GM19324 (cell line): Measurements from ENCODE around the gene DENND4C.
A peak's percentile ranks its signal among the peaks of the same experiment; 100 is the strongest.
"Not testable (repeated sequence)": the region's sequence is repeated elsewhere in the genome, so short reads cannot be mapped to it uniquely, and the experiment has no call there.

Source experiments
- ATAC-seq: cut with Tn5 transposase; IDR thresholded peaks from one replicate; pipeline ENCODE4 v1.9.1; 2021; ENCODE audit warnings: mild to moderate bottlenecking, moderate library complexity; ENCODE audit not compliant: unreplicated experiment, low FRiP score

The DENND4C gene

DNA sequence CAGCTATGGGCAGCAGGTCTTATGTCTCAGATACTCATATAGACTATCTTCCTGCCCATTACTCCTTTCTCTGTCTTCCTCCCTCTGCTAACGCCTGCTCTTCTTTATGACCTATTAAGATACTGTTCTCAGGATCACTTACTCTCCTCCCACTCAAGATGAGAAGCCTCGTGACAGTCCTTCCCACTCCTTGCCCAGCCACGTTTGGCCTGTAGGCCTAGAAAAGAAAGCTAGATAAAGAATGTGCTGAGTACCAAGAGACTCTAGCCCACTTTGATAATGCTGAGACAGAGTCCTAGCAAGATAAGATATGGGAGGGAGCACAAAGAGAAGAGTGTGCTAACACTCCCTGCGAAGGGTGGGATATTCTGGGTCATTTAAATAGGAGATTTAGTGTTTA lies 6.8 kb upstream of the DENND4C start:
- ATAC-seq = no peak

DNA sequence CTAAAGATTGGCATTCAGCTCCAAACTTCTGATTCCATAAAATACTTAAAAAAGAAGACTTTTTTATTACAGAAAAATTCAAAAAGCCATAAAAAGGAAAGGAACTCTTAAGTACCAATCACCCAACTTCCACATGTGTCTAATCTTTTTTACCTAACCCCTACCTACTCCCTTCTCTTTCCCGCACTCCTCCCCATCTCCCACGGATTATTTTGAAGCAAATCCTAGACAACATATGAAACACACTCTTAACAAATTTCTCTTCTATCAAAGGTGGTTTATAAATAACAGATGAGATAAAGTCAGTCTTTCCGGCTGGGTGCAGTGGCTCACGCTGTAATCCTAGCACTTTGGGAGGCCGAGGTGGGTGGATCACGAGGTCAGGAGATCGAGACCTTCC lies 5.9 kb upstream of the DENND4C start:
- no peak for ATAC-seq

- peak; percentile 63 for ATAC-seq
Observed at GRCh38 chr9:19229595-19230354, 718 bp upstream of the DENND4C start.

DNA sequence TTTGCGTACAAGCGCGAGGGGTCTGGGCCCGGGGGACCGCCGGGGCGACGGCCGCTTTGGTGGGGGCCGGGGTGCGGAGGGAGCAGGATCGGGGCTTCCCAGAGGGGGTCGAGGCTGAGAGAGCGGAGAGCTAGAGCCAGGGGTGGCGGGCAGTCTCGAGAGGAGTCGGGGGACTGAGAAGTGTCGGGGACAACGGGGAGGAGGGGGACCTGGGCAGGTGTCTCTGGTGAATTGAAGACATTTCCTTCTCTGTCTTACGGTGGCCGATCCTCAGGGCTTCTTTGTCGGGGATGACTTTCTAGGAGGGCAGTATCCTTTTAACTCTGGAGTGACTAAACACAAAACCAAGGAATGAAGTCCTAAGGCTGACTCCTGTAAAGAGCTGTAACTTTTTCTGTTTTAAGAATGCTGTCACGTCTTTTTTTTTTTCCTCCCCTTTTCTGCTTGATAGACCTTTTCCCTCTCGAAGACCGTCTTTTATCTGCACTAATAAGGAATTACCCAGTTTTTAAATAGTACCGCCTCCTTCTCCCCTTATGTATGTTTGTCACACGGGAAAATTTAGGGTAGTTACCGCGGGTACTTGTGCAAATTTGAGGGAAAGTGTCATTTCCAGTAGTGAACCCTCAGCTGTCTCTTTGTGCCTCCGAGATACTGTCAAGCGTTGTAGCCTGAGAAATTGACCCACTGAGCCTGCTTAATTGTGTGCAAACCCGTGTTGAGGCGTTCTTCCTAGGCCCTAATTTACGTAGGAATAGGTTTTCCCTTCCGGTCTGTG lies 822 bp downstream of the DENND4C start:
- peak; percentile 9 for ATAC-seq

DNA sequence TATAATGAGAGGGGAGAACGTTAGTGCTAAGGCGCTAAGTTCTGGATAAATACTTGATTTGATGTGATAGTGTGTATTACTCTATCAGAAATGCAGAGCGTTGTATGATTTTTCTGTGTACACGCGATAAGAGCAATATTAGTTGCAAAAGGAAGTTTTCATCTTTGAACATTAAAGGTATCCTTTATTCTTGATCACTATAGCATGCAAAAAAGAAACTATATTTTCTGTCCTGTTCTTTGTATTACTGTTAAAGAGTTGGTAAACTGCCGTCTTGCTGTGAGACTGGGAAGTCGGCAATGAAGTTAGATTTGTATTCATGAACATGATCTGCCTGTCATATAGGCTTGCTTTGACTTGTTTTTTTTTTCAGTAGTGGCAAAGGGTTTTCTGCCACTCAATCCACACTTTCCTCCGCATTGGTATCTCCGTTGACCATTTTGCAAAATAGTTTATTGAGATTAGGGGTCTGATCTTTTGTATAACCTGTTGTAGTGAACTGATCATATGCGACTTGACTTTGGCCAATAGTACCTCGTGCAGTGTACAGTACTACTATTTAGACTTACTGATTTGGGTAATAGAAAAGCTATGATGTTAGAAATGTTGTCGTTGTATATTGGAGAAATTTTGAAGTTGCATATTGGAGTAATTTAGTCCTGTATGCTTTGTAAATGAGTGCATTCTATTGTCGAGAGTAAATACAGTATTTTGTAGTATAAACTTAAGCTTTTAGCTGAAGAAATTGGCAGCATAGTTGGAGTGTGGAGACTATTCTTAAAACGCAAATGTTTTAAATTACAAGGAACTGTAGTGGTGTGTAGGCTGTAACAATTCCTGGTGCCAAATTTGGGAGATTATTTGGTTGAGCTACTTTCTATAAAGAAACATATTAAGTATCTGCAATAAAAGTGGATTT lies 1.7 kb downstream of the DENND4C start:
- no peak for ATAC-seq

DNA sequence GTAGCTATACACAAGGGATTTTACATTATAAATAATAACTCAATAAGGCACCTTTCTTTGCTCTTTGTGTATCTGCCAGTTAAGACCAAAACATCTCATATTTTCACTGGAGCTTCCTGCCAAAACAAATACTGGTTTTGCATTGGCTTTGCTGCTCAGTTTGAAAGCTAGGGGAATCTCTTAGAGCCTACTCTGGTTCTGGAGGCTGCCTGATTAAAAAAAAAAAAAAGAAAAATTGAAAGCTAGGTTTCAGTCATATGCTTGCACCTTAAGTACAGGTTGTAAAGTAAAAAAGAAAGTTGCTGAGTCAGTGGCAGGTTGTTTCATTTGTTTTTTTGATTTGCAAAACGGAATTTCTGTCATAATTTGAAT lies 2.3 kb downstream of the DENND4C start:
- no peak for ATAC-seq

DNA sequence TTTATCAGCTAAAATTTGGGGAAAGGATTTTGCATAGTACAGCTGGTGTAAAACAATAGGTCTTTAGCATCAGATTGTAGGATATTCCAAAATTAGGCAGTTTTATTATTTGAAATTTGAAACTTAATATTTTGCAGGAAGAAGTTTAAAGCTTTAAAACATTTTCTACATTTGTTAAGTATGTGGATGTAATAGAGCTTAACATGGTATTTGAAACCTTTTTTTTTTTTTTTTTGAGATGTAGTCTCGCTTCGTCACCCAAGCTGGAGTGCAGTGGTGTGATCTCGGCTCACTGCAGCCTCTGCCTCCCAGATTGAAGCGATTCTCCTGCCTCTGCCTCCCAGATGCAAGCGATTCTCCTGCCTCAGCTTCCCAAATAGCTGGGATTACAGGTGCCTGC lies 2.9 kb downstream of the DENND4C start:
- ATAC-seq = no peak

DNA sequence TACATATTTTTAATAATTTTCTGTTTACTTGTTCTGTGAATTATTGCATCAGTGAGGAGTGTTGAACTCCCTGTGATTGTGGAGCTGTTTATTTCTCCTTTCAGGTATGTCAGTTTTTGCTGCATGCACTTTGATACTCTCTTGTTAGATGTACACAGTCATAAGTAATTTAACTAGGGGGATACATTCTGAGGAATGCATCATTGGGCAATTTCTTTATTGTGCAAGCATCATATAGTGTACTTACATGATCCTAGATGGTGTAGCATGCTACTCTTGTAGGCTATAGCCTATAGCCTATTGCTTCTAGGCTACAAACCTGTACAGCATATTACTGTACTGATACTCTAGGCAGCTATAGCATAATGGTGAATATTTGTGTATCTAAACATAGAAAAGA lies 9.5 kb downstream of the DENND4C start:
- no peak for ATAC-seq

DNA sequence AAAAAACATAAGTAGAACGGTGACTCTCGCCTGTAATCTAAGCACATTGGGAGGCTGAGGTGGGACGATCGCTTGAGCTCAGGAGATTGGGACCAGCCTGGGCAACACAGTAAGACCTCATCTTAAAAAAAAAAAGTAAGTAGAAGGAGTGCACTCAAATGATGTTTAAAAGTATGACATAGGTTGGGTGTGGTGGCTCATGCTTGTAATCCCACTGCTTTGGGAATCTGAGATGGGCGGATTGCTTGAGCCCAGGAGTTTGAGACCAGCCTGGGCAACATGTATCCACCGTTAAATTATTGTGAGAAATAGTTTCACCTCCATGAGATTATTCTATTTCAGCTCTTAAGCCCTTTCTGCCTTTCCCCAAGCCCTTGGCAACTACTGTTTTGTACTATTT lies 11.2 kb downstream of the DENND4C start:
- no peak for ATAC-seq

DNA sequence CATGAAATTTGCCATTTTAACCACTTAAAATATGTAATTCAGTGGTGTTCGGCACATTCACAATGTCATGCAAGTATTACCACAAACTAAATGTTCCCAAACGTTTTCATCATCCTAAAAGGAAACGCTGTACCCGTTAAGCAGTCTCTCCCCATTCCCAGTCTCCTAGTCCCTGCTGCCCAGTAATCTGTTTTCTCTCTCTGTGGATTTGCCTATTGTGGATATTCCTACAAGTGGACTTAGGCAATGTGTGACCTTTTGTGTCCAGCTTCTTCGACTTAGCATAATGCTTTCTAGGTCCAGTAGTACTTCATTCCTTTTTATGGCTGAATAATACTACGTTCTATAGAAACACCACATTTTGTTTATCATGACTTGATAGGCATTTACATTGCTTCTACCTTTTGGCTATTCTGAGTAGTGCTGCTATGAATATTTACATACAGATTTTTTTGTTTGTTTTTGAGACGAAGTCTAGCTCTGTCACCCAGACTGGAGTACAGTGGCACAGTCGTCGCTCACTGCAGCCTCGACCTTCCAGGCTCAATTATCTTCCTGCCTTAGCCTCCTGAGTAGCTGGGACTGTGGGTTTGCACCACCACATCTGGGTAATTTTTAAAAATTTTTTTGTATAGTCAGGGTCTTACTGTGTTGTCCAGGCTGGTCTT lies 13.0 kb downstream of the DENND4C start:
- ATAC-seq = no peak

- ATAC-seq = no peak
Observed at GRCh38 chr9:19246891-19247290, 16.4 kb downstream of the DENND4C start.

DNA sequence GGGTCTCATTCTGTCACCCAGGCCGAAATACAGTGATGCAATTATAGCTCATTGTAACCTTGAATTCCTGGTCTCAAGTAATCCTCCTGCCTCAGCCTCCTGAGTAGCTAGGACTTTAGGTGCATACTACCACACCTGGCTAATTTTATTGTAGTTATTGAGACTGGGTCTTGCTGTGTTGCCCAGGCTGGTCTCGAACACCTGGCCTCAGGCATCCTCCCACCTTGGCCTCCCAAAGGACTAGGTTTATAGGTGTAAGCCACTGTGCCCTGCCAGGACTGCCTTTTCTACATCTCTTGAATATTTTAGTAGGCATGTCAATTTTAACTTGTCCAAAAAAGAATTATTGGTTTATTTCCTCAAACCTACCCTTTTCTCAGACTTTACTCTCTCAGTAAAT lies 16.9 kb downstream of the DENND4C start:
- no peak for ATAC-seq

GRCh38 chr9:19250346-19250745 lies 19.9 kb downstream of the DENND4C start:
- not testable (repeated sequence) for ATAC-seq

- not testable (repeated sequence) for ATAC-seq
Observed at GRCh38 chr9:19251203-19251602, 20.7 kb downstream of the DENND4C start.

DNA sequence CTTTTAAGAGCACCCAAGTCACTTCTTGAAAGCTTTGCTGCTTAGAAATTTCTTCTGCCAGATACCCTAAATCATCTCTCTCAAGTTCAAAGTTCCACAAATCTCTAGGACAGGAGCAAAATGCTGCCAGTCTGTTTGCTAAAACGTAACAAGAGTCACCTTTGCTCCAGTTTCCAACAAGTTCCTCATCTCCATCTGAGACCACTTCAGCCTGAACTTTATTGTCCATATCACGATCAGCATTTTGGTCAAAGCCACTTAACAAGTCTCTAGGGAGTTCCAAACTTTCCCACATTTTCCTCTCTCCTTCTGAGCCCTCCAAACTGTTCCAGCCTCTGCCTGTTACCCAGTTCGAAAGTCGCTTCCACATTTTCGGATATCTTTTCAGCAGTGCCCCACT lies 21.1 kb downstream of the DENND4C start:
- ATAC-seq = not testable (repeated sequence)

- no peak for ATAC-seq
Observed at GRCh38 chr9:19252174-19252884, 21.8 kb downstream of the DENND4C start.

GRCh38 chr9:19252885-19253219 lies 22.4 kb downstream of the DENND4C start:
- ATAC-seq = no peak

DNA sequence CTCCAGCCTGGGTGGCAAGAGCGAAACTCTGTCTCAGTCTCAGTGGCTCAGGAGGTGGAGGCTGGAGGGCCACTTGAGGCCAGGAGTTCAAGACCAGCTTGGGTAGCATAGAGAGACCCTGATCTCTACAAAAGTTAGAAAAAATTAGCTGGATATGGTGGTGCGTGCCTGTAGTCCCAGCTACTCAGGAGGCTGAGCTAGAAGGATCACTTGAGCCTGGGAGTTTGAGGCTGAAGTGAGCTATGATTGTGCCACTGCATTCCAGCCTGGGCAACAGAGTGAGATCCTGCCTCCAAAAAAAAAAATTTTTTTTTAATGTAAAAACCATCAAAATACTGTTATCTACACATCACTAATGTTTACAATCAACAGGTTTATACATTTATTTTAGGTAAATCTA lies 24.6 kb downstream of the DENND4C start:
- no peak for ATAC-seq

GRCh38 chr9:19255821-19256220 lies 25.3 kb downstream of the DENND4C start:
- ATAC-seq = no peak

DNA sequence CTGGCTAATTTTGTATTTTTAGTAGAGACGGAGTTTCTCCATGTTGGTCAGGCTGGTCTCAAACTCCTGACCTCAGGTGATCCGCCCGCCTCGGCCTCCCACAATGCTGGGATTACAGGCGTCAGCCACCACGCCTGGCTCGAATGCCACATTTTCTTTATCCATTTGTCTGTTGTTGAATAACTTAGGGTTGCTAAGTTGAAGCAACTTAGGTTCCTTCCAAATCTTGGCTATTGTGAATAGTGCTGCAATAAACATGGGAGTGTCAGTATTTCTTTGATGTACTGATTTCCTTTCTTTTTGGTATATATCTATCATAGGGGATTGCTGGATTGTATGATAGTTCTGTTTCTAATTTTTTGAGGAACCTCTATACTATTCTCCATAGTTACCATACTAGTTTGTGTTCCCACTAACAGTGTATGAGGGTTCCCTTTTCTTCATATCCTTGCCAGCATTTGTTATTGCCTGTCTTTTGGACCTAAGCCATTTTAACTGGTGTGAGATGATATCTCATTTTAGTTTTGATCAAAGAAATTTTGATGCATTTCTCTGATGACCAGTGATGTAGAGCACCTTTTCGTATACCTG lies 29.3 kb downstream of the DENND4C start:
- not testable (repeated sequence) for ATAC-seq
